HG02885 (cell line): ENCODE measurements around the gene ST3GAL3.
"Not testable (repeated sequence)": the region's sequence is repeated elsewhere in the genome, so short reads cannot be mapped to it uniquely, and the experiment has no call there.

Source experiments
- ATAC-seq: cut with Tn5 transposase; IDR thresholded peaks from one replicate; pipeline ENCODE4 v1.9.1; 2021; ENCODE audit warnings: mild to moderate bottlenecking; ENCODE audit not compliant: unreplicated experiment, poor library complexity

The ST3GAL3 gene

DNA sequence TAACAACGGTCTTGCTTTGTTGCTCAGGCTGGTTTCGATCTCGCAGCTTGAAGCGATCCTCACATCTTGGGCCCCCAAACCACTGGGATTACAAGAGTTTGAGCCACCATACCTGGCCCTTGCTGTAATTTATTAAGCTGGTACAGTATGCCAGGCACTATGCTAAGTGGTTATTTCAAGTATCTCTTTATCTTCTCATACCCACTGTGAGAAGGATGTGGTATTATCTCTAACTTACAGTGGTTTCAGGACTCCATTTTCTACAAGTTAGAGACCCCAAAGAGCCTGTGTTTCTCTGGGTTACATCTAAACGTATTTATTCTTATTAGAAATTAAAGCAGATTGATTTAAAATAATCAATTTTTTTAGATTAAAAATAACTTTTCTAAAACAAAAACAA lies 8.1 kb upstream of the ST3GAL3 start:
- ATAC-seq, result no peak

DNA sequence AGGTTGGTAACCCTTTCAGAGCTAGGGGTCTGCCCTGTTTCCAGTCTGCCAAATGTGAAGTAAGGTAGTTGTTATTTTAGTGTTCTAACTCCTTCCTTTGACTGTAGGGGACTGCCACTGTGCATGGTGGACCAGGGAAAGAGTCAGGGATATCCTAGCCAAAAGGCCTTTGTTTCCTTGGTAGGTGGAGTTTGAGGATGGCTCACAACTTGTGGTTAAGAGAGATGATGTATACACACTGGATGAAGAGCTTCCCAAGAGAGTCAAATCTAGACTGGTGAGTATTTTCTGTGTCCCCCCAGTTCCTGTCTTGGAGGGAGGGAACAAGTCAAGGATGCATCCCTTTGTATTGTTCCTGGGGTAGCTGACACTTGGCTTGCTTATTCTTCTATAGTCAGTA lies 3.5 kb upstream of the ST3GAL3 start:
- ATAC-seq, result no peak

DNA sequence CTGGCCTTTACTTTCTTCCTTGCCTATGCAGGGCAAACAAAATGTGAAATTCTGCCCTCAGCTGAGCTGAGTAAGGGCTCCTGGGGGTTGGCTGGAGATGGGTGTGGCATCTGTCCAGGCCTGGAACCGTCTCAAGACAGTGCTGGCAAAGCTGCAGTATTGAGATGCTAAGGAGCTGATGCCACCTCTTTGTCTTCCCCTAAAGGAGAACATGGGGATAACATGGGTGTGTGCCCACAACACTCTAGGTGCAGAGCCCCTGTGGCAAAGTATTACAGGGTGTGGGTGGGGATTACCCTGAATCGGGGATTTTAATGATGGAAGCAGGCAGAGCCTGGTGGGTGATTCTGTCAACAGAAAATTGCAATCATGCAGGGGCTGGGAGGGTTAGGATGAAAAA lies 2.5 kb upstream of the ST3GAL3 start:
- no peak for ATAC-seq

DNA sequence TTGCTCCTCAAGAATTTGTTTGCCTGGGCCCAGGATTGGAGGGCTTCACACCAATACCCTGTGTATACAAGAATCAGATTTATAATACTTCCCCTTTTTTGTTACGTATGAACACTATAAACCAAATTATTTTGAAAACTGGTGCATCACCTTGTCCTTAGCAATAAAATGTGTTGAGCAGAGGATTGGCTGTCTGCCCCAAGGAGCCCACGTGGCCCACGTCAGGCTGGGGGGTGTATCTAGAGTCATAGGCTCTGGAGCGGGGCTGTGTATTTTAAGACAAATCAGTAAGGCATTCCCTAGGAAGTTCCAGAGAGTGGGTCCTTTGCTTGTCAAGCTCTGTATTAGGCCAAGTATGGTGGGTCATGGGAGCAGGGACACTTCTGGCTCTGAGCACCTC lies 2.0 kb upstream of the ST3GAL3 start:
- no peak for ATAC-seq

DNA sequence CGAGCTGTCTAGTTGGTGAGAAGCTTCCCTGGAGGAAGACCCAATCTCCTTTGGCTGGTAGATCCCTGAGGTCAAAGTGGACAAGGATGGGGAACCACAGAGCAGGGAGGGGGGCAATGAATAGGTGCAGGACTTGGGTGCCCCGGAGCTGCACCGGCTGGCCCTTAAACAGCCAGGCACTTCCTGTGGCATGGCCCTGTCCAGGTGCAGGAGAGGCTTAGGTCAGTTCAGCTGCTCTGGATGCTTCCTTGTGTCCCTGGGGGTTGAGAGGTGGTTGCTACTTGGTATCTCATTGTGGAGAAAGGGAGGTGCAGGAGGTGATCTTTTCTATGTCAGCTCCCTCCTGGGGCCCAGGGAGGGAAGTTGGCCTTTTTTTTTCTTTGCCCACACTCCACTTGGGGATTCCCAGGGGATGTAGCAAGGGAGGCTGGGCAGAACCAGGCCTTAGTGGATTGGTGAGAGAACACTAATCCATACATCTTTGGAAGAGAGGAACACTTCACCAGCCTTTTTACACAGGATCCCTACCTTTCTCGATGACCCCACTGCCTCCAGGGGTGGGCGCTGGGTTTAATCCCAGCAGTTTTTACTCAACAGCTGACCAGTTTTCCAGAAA lies 1.2 kb upstream of the ST3GAL3 start:
- ATAC-seq, result no peak

DNA sequence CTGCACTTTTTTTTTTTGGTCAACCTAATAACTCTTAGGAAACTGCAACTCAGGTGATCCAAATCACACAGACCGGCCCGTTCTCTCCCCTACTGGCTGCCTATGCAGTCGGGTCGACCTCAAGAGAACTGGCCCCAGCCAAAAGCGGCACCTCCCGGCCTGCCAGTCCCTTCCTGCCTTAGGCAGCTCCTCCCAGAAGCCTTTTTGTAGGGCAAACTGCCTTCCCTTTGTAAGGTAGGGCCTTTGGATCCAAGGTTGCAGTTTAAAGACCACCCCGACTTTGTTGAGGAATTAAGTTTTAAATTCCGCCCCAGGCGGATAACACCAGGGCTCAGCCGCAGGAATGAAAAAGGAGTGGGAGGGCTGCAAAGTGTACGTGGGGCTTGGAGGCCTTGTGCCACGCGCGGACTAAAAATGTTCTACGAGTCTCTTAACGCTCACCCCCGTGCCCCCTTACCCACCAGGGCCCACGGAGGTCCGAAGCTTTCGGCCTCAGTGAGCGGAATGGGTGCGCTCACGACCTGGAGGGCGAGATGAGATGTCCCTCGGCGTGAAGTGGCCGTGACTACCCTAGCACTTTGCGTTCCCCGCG lies 642 bp upstream of the ST3GAL3 start:
- ATAC-seq, result no peak

DNA sequence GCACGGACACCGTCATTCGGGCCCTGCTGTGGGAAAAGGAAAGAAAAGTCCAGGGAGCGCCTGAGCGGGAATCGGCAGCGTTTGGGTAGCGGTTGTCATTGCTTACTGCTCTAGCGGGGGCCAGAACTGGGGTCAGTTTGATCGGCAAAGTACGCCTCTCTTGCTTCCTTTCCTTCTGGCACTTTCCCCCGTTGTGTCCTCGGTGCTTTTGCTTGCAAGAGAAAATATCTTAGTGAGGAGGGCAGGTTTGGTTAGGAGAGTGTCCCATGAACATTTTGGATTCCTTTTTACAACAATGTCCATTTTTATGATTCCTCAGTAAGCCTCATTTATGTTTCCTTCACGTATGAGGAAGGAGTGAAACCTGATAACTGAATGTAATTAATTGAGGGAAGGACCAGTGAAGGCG lies 670 bp downstream of the ST3GAL3 start:
- ATAC-seq, result no peak

DNA sequence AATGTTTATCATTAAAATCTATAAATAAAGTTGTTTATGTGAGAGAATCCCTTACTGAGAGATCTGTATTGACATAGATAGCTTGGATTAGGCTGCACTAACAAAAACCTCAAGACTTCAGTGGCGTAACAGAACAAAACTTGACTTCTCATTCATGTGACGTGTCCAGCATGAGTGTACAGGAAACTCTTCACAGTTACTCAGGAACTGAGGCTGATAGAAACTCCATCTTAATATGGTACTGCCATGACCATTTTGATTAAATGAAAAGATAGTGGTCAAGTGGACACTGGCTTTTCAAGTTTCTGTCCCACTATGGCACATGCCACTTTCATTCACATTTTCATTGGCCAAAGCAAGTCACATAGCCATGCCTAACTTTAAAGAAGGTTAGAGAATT lies 3.7 kb downstream of the ST3GAL3 start:
- no peak for ATAC-seq

DNA sequence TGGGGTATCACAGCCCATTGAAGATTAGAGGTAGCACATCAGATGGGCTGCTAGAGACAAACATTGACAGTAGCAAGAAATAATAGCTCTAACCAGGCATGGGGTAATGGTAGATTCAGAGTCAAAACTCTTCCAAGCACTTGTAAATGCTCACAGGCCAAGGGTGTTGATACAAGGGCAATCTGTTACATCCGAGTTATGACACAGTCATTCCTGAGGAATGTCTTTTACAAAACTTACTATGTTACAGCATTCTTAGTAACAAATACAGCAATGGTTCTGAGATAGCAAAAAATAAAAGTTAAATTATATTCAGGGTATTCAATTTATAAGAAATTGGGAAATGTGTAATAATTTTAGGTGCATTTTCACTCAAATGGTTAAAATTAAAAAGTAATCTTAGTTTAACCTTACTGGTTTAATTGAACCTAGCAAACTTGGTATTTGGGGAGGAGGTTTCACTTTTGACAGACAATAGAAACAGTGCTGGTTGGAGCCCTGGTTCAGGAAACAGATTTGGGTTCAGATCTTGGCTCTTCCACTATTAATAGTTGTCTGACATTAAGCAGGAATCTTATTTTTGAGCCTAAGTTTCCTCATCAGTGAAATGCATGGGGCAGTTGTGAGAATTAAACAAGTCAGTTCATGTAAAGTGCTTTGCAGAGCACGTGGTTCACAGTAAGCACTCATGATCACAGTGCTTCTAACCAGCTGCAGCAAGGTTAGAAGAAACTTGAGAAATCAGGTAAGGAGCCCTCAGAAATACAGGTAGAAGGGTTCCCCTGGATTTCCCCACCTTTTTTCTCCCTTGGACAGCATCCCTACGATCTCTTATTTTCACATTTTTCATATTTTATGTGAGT lies 4.4 kb downstream of the ST3GAL3 start:
- ATAC-seq, result no peak

DNA sequence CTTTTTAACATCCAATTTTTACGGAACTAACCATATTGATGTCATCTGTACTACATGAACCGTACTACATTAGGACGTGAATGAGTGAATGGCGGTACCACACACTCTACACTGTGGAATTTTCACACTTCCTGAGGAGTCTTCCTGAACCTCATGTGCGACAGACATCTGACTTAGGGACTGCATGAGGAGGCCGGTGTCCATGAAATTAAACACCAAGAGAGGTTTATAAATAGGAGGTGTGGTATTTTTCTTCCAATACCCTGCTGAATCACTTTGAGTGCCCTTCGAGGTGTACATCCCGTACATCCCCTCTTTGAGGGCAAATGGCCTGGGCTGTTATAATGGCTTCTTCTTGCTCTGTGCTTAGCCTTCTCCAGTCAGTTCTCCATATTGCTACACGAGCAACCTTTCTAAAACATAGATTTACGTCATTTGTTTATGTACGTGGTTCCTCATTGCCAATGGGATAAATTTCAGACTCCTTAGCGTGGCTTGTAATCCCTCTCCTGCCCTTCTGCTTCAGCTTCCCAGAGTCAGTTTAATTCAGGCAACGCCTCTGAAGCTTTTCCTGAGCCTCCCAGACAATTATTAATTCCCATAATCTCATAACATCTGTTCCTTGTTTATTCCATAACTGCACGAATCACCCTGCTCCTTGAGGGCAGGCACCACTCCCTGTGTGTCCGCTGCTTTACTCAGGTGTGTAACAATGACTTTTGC lies 9.4 kb downstream of the ST3GAL3 start:
- ATAC-seq, result no peak

DNA sequence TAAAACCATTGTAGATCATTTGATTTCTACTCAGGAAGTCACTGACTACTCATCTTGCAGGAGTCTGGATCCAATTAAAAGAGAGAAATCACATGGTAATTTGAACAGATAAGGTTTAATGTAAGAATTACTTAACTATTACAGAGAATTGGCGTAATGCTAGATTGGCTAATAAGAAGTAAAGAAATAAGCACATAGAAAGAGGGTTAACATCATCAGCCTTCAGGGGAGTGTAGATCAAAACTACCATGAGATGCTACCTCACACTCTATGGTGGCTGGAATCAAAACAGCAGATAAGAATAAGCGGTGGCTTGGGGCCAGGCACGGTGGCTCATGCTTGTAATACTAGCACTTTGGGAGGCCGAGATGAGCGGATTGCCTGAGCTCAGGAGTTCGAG lies 11.7 kb downstream of the ST3GAL3 start:
- no peak for ATAC-seq

DNA sequence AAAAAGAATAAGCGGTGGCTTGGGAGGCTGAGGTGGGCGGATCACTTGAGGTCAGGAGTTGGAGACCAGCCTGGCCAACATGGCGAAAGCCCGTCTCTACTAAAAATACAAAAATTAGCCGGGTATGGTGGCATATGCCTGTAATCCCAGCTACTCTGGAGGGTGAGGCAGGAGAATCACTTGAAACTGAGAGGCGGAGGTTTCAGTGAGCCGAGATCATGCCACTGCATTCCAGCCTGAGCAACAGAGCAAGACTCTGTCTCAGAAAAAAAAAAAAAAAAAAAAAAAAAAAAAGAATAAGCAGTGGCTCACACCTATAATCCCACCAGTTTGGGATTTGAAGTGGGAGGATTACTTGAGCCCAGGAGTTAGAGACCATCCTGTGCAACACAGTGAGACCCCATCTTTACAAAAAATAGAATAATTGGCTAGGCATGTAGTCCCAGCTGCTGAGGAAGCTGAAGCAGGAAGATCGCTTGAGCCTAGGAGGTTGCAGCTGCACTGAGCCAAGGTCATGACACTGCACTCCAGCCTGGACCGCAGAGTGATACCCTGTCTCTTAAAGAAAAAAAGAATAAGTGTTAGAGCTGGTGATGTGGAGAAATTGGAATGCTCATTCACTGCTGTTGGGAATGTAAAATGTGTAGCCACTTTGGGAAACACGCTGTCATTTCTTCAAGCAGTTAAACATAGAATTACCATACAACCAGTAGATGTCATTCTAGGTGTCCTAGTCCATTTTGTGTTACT lies 12.5 kb downstream of the ST3GAL3 start:
- not testable (repeated sequence) for ATAC-seq

DNA sequence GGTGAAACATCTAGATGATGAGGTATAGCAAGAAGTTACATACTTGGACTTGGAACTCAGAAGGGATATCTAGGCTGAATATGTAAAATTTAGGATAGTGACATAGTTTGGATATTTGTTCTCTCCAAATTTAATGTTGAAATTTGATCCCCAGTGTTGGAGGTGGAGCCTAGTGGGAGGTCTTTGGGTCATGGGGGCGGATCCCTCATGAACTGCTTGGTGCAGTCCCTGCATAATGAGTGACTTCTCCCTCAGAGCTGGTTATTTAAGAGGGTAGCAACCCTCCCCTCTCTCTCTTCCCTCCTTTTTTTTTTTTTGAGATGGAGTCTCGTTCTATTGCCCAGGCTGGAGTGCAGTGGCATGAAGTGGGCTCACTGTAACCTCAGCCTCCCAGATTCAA lies 15.5 kb downstream of the ST3GAL3 start:
- ATAC-seq, result no peak

DNA sequence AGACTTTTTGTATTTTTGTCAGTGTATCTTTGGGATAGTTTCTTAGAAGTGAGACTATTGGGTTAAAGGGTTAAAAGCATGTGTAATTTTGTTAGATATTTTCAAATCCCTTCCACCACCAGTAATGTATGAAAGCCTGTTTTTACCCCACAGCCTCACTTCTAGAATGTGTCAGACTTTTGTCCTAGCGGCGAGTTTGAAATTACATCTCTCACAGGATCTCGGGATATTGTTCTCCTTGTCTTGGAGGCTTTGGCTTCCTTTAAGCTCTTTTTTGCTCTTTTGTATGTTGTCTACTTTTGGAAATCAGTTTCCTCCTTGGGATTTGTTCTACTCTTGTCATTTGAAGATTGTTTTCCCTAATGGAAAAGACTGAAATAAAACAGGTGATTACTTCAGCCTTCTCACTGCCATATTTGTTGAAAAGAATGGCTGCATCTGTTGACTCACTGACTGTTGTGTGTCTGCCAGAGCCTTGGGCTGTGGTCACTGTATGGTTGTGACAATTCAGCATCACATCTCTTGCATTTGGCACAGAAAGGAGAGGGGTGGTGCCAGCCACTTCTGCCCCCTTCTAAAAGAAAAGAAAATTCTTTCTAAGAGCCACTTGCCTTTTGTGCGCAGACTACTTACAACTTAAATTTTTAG lies 22.6 kb downstream of the ST3GAL3 start:
- no peak for ATAC-seq

DNA sequence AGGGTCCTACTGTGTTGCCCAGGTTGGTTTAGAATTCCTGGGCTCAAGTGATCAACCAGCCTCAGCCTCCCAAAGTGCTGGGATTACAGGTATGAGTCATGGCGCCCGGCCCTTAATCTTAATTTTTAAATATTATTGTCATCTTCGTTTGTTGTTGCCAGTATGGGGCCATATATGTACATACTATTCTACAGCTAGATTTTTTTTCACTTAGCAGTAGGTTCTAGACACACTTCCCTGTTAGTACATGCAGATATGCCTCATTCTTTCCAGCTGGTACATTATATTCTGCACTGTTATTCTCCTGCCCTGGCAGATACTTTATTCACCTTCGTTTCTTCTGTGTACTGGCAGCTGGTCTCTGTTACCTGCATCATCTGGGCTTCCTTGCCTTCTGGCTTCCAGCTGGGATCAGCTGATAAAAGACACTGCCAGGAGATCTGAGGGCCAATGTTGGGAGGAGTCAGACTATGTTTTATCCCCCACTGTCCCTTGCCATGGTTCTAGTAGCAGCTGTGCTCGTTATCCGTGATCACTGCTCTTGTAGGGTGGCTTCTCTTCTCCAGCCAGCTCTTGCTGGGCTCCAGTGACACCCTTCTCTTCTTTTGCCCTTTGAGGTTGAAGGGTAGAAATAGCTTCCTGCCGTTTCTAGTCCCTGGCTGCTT lies 24.7 kb downstream of the ST3GAL3 start:
- no peak for ATAC-seq

DNA sequence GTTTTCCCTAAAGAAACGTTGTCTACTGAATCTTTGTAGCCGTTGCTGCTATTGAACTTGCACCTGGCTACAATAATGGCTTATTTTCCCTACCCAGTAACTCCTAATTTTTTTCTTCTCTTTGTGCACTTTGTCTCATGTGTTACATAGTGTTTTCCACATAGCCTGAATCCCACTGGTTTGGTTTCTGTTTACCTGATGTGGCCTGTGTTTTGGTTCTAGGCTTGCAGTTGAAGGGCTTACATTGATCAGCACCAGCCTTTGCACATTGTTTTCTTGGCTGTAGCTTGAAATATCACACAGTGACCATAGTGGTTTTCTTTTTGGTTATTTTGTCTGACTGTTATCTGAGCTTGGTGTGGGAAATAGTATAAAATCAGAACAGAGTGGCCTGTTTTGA lies 29.5 kb downstream of the ST3GAL3 start:
- ATAC-seq, result no peak

DNA sequence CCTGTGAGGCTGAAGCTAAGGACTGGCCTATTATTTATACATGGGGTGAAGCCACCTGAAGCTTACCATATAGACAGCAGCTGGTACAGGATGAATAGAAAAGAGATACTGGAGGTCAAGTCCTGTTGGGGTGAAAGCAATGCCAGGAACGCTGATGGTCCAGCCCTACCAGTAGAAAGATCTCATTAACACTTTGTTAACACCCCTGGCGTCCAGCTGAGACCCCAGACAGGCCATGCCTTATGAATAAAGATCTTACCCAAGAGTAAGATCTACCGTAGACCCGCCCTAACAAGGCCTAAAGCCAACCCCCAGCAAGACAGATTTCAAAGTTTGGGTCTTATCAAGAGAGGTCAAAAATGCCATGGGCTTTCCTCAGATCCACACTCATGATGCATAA lies 34.7 kb downstream of the ST3GAL3 start:
- ATAC-seq, result no peak

DNA sequence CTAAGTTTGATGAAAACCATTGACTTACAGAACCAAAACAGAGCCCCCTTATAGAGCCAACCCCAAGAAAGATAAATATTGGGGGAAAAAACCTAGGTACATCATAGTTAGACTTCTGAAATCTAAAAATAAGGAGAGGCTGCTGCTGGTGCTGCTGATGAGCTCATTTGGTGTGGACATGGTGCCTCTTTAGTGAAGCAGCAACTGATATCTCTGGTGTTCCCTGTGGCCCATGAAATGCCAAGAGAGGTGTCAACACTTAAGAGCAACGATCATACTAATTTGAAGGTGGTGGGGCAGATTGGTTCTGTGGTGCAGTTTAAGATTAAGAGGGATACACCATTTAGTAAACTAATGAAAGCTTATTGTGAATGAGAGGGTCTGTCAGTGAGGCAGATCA lies 35.9 kb downstream of the ST3GAL3 start:
- no peak for ATAC-seq

DNA sequence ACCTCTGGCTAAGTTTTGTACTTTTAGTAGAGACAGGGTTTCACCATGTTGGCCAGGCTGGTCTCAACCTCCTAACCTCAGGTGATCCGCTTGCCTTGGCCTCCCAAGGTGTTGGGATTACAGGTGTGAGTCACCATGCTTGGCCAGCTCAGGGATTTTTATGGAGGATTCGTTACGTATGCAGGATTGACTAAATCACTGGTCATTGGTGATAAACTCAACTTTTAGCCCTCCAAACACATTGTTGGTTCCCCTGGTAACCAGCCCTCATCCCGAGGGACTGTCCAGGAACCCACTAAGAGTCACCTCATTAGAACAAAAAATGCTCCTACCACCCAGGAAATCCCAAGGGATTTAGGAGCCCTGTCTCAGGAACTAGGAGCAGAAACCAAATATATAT lies 40.4 kb downstream of the ST3GAL3 start:
- no peak for ATAC-seq
